OCI-LY1 (cell line): Measurements from ENCODE around the gene ZNF540.
A peak's percentile ranks its signal among the peaks of the same experiment; 100 is the strongest.

Source experiments
- H2AFZ ChIP-seq: fragments of 200-600 bp; sonication (generic), shearing (Covaris generic); 2 replicates; pipeline ENCODE4 v1.6.0; 2014; ENCODE audit warnings: antibody characterized with exemption, mild to moderate bottlenecking, low read length
- H3F3A ChIP-seq: fragments of 200-600 bp; sonication (generic), shearing (Covaris generic); 2 replicates; pipeline ENCODE4 v1.6.0; 2014; ENCODE audit warnings: mild to moderate bottlenecking, antibody characterized with exemption, low read length, moderate library complexity; ENCODE audit not compliant: insufficient read depth
- H3K27ac ChIP-seq: fragments of 200-600 bp; sonication (generic); 2 replicates; pipeline ENCODE4 v1.5.1; 2014; ENCODE audit warnings: low read length, mixed run types, mild to moderate bottlenecking, low read depth; ENCODE audit not compliant: poor library complexity, severe bottlenecking
- H3K27me3 ChIP-seq: fragments of 200-600 bp; sonication (generic); 2 replicates; pipeline ENCODE4 v1.6.0; 2014; ENCODE audit warnings: antibody characterized with exemption, mild to moderate bottlenecking, low read length, moderate library complexity; ENCODE audit not compliant: insufficient read depth
- H3K36me3 ChIP-seq: fragments of 200-600 bp; sonication (generic); 2 replicates; pipeline ENCODE4 v1.6.1; 2014; ENCODE audit warnings: mild to moderate bottlenecking, antibody characterized with exemption, low read length, moderate library complexity, mixed read lengths; ENCODE audit not compliant: insufficient read depth
- H3K4me1 ChIP-seq: fragments of 200-600 bp; sonication (generic); 2 replicates; pipeline ENCODE4 v1.5.1; 2014; ENCODE audit warnings: mild to moderate bottlenecking, low read length, moderate library complexity; ENCODE audit not compliant: insufficient read depth, severe bottlenecking
- H3K4me2 ChIP-seq: fragments of 200-600 bp; sonication (generic), shearing (Covaris generic); 2 replicates; pipeline ENCODE4 v1.6.1; 2014; ENCODE audit warnings: low read length
- H3K4me3 ChIP-seq: fragments of 200-600 bp; sonication (generic); 2 replicates; pipeline ENCODE4 v1.5.1; 2014; ENCODE audit warnings: low read length, low read depth, mild to moderate bottlenecking, mixed read lengths; ENCODE audit not compliant: poor library complexity, severe bottlenecking
- H3K79me2 ChIP-seq: fragments of 200-600 bp; shearing (Covaris generic); 2 replicates; pipeline ENCODE4 v1.6.1; 2016; ENCODE audit warnings: mixed run types, low read length, mixed read lengths; ENCODE audit not compliant: insufficient read depth
- H3K9ac ChIP-seq: fragments of 200-600 bp; sonication (generic), shearing (Covaris generic); 2 replicates; pipeline ENCODE4 v1.6.1; 2014; ENCODE audit warnings: mild to moderate bottlenecking, low read length, mixed read lengths
- H3K9me2 ChIP-seq: fragments of 200-600 bp; sonication (generic), shearing (Covaris generic); 2 replicates; pipeline ENCODE4 v1.6.1; 2014; ENCODE audit warnings: low read depth, mild to moderate bottlenecking, low read length, mixed read lengths
- H3K9me3 ChIP-seq: fragments of 200-600 bp; shearing (Covaris generic); 2 replicates; pipeline ENCODE4 v1.6.1; 2014; ENCODE audit warnings: low read length, mixed read lengths
- H4K20me1 ChIP-seq: fragments of 200-600 bp; sonication (generic), shearing (Covaris generic); 2 replicates; pipeline ENCODE4 v1.6.0; 2016; ENCODE audit warnings: mild to moderate bottlenecking, low read length; ENCODE audit not compliant: insufficient read depth
- EZH2 ChIP-seq: fragments of 200-600 bp; sonication (generic), shearing (Covaris generic); IDR thresholded peaks from 2 replicates; pipeline ENCODE4 v1.8.0; 2017; ENCODE audit warnings: borderline replicate concordance, mixed run types, mild to moderate bottlenecking, antibody characterized with exemption, low read length, moderate library complexity, mixed read lengths
- TF ChIP-seq, protein P1 (sequence below): fragments of 200-600 bp; sonication (generic), shearing (Covaris generic); IDR thresholded peaks from 2 replicates; pipeline ENCODE4 v1.5.1; 2017; ENCODE audit warnings: mild to moderate bottlenecking, antibody characterized with exemption, low read length, moderate library complexity, mixed read lengths

The ZNF540 gene

DNA sequence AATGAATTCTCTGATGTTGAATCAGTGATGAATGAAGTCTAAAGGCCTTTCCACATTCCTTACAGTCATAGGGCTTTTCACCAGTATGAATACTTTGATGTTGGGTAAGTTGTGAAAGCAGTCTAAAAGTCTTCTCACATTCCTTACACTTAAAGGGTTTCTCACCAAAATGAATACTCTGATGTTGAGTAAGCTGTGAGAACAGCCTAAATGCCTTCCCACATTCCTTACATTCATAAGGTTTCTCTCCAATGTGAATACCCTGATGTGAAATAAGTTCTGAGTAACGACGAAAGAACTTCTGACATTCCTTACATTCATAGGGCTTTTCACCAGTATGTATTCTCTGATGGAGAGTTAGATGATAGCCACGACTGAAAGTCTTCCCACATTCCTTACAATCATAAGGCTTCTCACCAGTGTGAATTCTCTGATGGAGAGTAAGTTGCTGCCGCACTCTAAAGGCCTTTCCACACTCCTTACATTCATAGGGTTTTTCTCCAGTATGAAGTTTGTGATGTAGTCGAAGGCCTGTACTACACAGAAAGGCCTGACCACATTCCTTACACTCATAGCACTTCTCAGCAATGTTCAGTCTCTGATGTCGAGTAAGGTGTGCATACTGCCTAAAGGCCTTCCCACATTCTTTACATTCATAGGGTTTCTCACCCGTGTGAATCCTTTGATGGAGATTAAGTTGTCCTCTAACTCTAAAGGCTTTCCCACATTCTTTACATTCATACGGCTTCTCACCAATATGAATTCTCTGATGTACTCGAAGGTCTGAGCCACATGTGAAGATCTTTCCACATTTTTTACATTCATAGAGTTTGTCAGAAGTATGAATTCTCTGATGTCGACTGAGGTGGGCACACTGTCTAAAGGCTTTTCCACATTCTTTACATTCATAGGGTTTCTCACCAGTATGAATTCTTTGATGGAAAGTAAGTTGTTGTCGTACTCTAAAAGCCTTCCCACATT lies 40.7 kb downstream of the ZNF540 start:
- TF ChIP-seq, protein P1, sequence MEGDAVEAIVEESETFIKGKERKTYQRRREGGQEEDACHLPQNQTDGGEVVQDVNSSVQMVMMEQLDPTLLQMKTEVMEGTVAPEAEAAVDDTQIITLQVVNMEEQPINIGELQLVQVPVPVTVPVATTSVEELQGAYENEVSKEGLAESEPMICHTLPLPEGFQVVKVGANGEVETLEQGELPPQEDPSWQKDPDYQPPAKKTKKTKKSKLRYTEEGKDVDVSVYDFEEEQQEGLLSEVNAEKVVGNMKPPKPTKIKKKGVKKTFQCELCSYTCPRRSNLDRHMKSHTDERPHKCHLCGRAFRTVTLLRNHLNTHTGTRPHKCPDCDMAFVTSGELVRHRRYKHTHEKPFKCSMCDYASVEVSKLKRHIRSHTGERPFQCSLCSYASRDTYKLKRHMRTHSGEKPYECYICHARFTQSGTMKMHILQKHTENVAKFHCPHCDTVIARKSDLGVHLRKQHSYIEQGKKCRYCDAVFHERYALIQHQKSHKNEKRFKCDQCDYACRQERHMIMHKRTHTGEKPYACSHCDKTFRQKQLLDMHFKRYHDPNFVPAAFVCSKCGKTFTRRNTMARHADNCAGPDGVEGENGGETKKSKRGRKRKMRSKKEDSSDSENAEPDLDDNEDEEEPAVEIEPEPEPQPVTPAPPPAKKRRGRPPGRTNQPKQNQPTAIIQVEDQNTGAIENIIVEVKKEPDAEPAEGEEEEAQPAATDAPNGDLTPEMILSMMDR, result no peak
- TF ChIP-seq EZH2, result no peak
- Histone ChIP-seq H3K4me3 (no peak overlapping the region), H2AFZ (no peak overlapping the region), H3K9ac (no peak overlapping the region), H3K4me1 (no peaks in the 10 kb centered on the region), H3K79me2 (no peaks in the 10 kb centered on the region), H3K27me3 (no peaks in the 10 kb centered on the region), H3K36me3 (peaks cover 16% of the 10 kb centered on the region), H4K20me1 (no peaks in the 10 kb centered on the region), H3K4me2 (no peak overlapping the region), H3F3A (no peaks in the 10 kb centered on the region), H3K27ac (no peak overlapping the region), H3K9me3 (peaks cover 39% of the 10 kb centered on the region), H3K9me2 (no peaks in the 10 kb centered on the region)

- peak overlapping the region; percentile 76 for H3K4me2 ChIP-seq
- H2AFZ ChIP-seq, result no peak overlapping the region
- no peaks in the 10 kb centered on the region for H3K27me3 ChIP-seq
- no peak overlapping the region for H3K27ac ChIP-seq
- no peaks in the 10 kb centered on the region for H4K20me1 ChIP-seq
- peaks cover 12% of the 10 kb centered on the region for H3K4me1 ChIP-seq
- peak overlapping the region; percentile 64 for H3K9ac ChIP-seq
- H3K79me2 ChIP-seq, result peaks cover 9% of the 10 kb centered on the region; the same call in 1 of the 2 replicates
- no peaks in the 10 kb centered on the region for H3F3A ChIP-seq
- H3K36me3 ChIP-seq, result no peaks in the 10 kb centered on the region; the same call in 1 of the 2 replicates
- no peaks in the 10 kb centered on the region for H3K9me2 ChIP-seq
- no peaks in the 10 kb centered on the region; the same call in 1 of the 2 replicates for H3K9me3 ChIP-seq
- TF ChIP-seq EZH2, result no peak
- TF ChIP-seq, protein P1, result no peak
- peak overlapping the region; percentile 79 for H3K4me3 ChIP-seq
These were observed 59.4 kb downstream of the ZNF540 start for GRCh38 chr19:37654118-37654517.

DNA sequence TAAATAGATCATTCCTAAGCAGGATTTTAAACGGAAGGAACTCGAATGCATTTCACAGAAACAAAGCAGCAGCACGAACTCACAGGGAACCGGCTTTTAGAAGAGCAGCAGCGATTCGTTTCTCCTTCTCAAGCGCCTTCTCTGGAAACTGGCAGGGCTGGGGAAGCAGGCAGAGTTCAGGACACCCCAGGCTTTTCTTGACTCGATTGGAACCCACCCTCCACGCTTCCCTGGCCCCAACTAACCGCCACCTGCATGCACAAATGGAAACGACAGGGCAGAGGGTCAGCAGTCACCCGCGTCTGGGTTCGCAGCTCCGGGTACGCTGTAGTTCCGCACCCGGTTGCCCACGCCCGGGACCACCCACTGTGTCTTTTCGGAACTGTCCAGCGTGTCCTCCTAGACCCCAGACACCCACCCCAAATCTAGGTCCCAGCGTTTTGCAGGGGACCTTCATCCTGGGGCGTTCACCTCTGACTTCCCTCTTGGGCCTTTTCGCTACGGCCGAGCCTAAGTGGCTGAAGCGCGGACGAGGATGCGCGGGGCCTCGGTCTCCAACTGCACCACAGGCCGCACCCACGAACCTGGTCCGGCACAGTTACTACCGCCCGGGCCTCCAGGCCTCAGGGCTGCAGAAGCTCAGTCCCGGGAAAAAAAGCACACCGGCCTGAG lies 60.1 kb downstream of the ZNF540 start:
- Histone ChIP-seq H3K4me2 (peak overlapping the region; percentile 76), H4K20me1 (no peaks in the 10 kb centered on the region), H3K36me3 (no peaks in the 10 kb centered on the region; the same call in 1 of the 2 replicates), H3K27me3 (no peaks in the 10 kb centered on the region), H3K9ac (peak overlapping the region; percentile 64), H3K79me2 (peaks cover 9% of the 10 kb centered on the region; the same call in 1 of the 2 replicates), H3K9me2 (no peaks in the 10 kb centered on the region), H3K9me3 (no peaks in the 10 kb centered on the region; the same call in 1 of the 2 replicates), H2AFZ (no peak overlapping the region), H3F3A (no peaks in the 10 kb centered on the region), H3K4me1 (peaks cover 12% of the 10 kb centered on the region), H3K4me3 (peak overlapping the region; percentile 79), H3K27ac (peak overlapping the region; percentile 36)
- TF ChIP-seq EZH2, result no peak
- TF ChIP-seq, protein P1, result no peak
